HUDEP-2 (cell line): ENCODE results near the gene DRC7.
A peak's percentile ranks its signal among the peaks of the same experiment; 100 is the strongest.

ENCODE experiments used
- DNase-seq, 76 experiments: peaks; one replicate each; lab custom pipeline; 2025; ENCODE audit not compliant: unreplicated experiment in 76 of 76; lab: John Stamatoyannopoulos, UW

Gene DRC7, protein sequence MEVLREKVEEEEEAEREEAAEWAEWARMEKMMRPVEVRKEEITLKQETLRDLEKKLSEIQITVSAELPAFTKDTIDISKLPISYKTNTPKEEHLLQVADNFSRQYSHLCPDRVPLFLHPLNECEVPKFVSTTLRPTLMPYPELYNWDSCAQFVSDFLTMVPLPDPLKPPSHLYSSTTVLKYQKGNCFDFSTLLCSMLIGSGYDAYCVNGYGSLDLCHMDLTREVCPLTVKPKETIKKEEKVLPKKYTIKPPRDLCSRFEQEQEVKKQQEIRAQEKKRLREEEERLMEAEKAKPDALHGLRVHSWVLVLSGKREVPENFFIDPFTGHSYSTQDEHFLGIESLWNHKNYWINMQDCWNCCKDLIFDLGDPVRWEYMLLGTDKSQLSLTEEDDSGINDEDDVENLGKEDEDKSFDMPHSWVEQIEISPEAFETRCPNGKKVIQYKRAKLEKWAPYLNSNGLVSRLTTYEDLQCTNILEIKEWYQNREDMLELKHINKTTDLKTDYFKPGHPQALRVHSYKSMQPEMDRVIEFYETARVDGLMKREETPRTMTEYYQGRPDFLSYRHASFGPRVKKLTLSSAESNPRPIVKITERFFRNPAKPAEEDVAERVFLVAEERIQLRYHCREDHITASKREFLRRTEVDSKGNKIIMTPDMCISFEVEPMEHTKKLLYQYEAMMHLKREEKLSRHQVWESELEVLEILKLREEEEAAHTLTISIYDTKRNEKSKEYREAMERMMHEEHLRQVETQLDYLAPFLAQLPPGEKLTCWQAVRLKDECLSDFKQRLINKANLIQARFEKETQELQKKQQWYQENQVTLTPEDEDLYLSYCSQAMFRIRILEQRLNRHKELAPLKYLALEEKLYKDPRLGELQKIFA

DNA sequence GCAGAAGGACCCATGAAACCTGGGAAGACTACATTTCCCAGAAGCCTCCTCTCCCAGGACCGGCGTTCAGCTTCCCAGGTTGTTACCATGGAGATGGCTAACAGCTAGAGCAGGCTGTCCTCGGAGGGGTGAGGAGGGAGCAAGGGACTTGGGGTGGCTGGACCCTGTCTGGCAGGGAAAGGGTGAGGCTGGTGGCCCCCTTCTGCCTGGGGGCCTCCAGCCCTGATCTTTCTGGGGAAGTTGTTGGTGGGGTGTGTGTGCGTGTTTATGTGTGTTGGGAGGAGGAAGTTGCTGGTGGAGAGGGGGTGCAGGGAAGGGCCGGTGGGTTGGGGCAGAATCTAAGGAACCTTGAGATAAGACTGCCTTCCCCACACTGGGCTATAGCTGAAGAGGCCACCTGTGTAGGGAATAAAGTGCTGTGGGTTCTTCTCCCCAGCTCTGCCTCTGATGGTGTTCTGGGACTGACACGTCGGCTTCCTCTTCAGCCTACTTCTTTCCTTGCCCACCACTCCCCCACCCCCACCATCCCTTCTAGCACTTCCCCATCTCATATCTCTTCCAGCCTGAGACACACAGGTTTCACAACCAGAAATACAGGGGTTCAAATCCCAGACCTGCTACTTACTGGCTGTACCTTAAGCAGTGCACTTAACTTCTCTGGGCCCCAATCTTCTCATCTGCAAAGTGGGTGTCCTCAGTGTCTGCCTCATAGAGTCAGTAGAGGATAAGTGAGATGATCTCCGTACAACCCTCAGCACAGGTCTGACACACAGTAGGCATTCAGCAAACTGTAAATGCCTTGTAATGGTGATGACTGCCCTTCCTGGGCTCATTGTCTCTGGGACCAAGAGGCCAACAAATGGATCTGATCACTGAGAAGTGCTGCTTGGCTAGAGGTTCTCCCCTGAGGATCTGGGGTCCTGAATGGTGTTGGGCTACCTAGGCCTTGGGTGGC, at the start of gene DRC7:
Gene DRC7 (plus strand): TSS at position 82 of the 955 bp plus-strand sequence. CDS start 3,144 bp downstream, outside the sequence.
- DNase-seq, result peak in 54 of 76 experiments; percentile 3 to 70 (median 36)

DNA sequence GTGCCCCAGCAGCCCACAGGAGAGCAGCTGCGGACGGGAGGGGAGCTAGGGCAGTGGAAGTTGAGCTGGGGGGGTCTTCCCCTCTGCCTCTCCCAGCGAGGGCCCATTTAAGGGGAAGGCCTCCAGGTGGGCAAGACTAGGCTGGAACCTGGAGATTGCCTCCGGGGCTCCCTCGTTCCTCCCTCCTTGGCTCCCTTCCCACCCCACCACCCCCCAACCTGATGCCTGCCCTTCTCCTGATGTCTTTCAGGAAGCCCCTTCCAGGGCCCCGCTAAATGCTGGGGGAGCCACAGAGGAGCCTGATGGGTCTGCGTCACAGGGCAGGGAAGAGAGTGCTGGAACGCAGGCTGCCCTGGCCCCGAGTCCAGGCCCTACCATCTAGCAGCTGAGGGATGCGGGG, 49.4 kb upstream of the DRC7 start:
- DNase-seq, result no peak

DNA sequence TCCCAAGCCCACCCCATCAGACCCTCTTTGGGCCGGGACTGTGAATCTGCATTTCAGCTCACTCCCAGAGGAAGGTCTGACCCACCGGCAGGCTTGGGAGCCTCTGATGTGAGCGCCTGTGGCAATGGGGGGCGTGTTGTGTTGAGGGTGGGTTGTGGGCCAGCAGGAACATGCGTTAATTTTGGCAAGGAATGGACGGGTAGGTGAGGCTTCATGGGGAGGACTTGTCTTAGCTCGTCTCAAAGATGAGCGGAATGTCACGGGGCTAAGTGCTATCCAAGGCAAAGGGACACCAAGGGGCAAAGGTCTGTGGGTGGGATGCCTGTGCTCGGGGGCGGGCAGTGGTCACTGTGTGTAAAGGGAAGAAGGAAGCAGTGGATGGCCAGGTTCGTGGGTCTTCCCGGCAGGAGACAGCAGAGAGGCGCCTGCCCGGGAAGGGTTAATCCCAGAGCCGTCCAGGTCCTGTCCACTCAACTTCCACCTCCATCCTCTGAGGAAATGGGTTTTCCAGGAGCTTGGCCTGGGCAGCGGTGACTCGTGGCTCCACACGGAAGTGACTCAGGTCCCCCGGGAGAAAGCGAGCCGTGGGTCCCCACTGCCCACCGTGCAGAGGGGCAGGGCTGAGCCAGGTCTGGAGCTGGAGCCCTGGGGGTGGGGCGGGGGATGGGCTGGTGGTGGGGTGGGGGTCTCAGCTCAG, 48.8 kb upstream of the DRC7 start:
- no peak for DNase-seq

DNA sequence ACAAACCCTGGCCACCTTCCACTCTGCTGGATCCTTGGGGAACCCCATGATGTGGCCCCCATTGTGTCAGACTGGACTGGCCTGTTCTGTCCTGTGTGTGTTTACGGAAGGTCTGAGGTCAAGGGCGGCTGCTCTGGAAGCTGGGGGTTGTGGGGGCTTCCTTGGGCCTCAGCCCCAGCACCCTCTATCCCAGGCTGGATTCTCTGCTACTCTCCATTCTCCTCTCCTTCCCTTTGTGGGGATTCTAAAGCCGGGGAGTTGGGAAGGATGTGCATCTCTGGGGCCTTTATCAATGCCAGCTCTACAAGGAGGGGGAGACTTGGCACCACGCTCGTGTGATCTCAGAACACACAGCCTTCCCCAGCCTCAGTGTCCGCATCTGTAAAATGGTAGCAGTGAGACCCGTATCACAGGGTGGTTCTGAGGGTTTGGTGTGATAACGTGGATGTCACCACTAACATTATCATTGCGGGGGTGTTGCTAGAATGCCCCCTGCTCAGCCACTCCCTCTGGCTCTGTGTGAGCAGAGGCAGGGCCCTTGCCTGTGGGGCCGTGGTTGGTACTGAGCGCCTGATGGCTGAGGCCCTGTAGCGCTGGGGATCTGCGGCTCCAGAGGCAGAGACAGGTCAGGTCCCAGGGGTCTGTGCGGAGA, 48.1 kb upstream of the DRC7 start:
- peak in 1 of 76 experiments; percentile 10 for DNase-seq

DNA sequence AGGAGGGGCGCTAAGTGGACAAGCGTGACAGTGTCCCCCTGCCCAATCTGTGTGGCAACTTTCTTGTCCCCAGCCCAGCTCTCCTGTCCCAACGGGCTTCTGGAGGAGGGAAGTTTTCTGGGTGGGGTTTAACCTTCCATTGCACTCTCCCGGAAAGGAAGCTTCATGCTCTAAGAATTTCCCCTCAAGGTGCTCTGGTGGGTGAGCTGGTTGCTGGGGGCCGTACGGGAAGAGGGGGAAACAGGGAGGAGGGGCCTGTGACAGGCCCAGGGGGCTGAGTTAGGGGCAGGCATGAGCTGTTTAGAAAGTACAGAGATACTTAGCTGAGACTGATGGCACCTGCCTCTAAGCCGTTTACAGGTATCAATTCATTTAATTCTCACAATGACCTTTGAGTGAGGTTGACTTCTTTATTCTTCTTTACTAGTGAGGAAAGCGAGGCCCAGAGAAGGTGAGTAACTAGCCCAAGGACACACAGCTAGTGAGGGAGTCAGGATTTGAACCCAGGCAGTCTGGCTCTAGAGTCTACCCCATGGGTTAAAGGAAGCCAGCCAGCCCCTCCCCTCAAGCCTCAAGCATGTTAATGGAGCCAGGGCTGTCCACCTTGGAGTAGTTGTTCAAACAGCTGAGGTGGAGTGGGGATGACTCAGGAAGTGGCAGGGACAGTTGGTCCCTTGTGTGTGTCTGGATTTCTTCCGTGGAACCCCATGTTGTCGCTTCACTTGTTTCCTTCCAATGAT, 47.3 kb upstream of the DRC7 start:
- no peak for DNase-seq

DNA sequence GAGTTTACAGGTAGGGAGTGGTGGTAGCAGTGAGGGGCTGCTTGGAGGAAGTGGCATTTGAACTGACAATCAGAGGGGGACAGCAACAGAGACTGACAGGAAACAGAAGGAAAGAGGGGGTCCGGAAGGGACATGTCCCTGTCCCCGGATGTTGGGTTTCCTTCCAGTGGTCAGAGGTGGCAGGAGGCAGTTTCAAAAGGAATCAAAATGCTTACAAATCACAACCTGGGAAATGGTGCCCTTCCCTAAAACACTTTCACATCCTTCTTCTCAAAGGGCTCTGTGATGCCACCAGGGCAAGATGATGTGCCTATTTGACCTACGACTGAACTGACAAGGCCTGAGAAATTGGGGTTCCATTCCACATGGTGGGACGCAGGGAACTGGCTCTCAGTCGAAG, 46.5 kb upstream of the DRC7 start:
- no peak for DNase-seq

DNA sequence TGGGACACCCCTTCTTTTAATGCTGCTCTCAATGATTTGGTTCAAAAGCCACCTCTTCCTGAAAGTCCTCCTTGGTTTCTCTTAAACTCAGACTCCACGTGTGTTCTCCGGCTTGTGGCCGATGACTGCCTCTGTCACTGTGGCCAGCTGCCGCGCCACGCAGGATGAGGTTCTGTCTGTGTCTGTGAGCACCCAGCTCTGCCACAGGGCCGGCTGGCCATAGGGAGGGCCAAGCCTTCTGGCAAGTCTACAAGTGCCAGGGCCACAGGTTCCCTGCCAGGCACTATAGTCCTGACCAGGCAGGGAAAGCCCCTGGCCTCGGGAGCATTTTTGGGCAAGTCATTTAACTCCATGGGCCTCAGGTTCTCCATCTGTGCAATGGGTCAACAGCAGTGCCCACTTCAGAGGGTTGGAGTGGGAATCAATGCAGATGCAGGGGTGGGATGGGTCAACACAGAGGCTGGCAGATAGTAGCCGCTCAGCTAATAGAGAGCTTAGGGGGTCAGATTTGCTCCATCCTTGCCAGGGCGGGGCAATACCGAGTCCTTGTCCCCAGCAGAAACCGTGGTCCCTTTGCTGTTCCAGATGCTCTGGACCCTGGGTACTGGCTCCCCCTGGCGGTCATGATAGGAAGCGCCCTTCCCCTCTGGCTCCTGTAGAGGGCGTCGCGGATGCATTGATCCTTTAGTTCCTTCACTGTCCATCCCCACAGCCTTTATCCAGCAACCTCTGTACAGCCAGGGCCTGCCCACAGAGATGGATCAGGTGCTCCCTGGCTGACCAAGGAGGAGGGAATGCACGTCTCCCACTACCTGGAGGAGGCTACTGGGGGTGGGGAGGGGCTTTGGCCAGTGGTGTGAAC, 45.8 kb upstream of the DRC7 start:
- peak in 70 of 76 experiments; percentile 5 to 86 (median 61) for DNase-seq

DNA sequence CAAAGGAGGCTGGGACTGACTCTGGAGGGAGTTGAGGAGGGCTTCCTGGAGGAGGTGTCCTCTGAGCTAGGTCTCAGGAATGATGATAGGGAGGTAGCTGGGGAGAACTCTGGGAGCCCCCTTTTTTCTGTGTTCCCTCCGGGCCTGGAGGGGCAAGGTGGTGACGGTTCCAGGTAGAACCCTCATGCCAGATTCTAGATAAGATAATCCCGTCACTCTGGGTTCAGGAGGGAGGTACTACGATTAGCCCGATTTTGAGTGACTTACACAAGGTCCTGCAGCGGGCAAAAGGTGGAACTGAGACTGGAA, 45.2 kb upstream of the DRC7 start:
- no peak for DNase-seq

DNA sequence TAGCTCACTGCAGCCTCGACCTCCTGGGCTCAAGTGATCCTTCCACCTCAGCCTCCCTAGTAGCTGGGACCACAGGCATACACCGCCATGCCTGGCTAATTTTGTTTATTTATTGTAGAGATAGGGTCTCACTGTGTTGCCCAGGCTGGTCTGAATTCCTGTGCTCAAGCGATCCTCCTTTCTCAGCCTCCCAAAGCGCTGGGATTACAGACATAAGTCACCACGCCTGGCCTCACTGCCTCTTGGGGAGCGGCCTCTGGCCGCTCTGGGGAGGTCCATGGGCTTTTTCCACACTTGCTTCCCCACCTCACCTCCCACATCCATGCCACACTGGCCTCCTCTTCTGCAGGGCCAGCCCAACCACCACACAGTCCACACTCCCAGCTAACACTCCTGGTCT, 44.8 kb upstream of the DRC7 start:
- no peak for DNase-seq

DNA sequence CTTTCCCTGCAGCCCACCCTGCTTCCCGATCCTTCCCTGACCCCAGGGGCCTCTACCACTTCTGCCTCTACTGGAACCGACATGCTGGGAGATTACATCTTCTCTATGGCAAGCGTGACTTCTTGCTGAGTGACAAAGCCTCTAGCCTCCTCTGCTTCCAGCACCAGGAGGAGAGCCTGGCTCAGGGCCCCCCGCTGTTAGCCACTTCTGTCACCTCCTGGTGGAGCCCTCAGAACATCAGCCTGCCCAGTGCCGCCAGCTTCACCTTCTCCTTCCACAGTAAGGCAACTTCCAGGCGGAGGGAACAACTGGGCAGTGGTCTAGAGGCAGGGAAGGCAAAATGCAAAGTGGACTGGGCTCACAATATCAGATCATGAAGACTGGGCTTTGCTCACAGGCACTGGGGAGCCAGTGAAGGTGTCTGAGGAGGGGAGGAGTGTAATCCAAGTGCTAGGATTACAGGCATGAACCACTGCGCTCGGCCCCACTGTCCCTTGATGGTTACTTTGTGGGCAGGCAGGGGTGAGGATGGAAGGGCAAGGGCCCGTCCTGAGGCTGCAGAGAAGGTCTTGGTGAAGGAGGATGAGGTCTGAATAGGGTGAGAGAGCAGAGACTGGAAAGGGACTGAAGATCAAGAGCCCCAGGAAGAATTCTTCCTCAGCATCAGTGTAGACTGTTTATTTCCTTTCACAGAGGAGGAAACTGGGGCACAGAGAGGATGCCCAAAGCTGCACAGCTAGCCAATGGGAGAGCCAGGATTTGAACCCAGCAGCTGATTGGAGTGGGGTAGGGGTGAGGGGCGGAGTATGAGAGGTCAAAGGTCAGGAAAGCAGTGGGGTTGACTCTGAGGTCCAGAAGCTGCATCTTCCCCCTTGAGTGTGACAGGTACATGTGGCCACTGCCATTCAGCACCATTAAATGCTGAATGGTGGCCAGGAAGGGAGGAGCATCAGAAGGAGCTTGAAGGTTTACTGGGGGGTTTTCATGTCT, 43.0 kb upstream of the DRC7 start:
- no peak for DNase-seq

DNA sequence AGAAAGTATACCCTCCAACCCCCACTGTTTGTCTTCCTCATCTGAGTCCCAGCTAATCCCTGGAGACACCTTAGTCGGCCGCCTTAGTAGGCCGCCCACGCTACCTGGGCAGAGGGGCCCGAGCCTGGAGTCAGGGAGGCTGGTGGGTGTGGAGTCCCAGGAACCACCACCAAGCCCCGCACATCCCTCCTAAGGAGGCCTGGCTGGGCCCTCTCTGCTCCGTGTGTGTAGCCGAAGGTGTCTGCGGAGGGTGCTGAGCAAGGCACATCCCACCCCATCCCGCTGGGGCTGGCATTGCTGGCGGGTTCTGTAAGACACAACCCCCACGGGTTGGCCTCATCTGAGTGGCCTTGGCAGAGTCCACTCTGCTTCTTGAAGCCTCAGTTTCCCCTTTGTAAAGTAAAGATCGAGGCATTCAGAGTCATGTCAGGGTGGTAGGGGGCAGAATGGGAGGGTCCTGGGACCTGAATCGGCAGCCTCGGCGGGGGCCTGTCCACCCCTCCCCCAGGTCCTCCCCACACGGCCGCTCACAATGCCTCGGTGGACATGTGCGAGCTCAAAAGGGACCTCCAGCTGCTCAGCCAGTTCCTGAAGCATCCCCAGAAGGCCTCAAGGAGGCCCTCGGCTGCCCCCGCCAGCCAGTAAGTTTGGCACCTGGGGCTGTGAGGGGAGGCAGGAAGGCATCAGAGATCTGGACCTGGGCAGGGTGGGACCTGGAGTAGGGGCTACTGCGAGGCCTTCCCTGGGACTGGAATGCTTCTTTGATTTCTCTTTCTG, 41.7 kb upstream of the DRC7 start:
- DNase-seq, result no peak

DNA sequence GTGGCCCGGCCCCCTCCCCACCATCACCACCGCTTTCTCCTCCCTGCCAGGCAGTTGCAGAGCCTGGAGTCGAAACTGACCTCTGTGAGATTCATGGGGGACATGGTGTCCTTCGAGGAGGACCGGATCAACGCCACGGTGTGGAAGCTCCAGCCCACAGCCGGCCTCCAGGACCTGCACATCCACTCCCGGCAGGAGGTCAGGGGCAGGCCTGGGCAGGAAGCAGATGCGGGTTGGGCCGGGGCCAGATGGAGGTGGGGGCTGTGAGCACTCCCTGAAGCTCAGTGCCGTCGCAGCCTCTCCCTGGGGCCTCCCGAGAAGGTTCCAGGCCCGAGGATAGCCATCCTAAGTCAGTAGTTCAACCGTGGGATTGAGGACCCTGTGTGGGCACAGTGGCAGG, 40.7 kb upstream of the DRC7 start:
- DNase-seq, result no peak

DNA sequence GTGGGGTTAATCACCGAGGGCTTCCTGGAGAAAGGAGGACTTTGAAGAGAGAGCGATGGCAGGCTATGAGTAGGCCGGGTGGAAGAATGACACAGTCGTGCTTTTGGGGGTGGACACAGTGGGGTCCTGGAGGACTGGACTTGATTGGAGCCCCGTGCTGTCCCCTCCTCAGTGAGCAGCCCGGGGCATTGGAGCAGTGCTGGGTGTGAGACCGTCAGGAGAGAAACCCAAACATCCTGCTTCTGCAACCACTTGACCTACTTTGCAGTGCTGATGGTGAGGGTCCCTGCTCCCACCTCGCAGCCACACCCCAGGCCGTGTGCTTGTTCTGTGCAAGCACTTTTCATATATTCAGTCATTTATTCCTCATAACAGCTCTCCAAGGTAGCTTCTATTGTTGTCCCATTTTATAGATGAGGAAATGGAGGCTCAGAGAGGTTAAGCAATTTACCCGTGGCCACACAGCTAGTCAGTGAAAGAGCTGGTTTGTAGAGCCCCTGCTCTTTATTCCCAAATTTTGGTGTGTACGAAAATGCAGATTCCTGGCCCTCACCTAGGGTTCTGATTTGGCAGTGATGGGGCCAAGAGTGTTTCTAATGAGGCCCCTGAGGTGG, 38.2 kb upstream of the DRC7 start:
- no peak for DNase-seq

DNA sequence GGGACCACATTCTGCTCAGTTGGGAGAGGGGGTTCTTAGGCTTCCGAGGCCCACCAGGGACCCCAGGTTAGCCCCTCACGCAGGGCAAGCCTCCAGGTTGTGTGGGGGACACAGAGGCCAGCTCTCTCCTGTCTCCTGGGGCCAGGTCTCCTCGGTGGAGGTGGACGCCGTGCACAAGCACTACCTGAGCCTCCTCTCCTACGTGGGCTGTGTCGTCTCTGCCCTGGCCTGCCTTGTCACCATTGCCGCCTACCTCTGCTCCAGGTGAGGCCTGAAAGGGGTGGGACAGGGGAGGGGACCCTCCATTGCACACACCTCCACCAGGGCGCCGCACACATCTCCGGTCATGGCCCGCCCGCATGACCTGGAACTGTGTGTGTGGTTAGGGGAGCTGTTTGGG, 37.4 kb upstream of the DRC7 start:
- DNase-seq, result no peak

DNA sequence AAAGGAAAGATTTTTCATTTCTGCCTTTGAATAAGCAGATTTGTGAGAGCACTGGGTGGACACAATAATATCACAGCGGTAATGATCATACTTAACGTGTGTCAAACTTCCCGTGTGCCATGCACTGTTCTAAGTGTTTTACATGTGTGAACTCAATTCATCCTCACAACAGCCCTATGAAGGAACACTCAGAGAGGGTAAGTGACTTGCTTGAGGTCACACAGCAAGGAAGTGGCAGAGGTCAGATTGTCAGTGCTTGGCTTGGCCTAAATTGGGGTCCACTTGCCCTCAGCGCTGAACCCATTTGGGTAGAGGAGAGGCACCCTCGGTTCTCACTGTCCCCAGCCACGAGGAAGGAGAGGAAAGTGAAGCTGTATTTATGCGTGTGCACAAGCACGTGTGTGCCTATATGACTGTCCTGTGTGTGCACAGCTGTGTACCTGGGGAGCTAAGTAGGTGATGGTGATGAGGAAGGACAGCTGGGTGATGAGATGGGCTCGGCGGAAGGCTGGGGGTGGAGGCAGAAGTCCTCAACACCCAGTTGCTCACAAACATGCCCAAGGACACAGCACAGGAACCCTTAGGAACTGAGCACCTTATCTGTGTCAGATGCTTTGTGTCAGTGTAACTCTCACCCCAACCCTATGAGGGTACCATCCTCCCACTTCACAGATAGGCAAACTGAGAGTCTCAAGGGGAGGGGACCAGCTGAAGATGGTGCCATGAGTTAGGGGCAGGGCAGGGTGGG, 36.3 kb upstream of the DRC7 start:
- DNase-seq, result no peak
